ENCODE results near the gene PLA2G2C. TPM values are rescaled to one million over a fixed set of nuclear protein-coding genes. Genes with fewer than 3 reads are reported as not detected.

PLA2G2C gene
- total and polyA plus RNA-seq, 2 experiments from 2014 or later: not detected

DNA sequence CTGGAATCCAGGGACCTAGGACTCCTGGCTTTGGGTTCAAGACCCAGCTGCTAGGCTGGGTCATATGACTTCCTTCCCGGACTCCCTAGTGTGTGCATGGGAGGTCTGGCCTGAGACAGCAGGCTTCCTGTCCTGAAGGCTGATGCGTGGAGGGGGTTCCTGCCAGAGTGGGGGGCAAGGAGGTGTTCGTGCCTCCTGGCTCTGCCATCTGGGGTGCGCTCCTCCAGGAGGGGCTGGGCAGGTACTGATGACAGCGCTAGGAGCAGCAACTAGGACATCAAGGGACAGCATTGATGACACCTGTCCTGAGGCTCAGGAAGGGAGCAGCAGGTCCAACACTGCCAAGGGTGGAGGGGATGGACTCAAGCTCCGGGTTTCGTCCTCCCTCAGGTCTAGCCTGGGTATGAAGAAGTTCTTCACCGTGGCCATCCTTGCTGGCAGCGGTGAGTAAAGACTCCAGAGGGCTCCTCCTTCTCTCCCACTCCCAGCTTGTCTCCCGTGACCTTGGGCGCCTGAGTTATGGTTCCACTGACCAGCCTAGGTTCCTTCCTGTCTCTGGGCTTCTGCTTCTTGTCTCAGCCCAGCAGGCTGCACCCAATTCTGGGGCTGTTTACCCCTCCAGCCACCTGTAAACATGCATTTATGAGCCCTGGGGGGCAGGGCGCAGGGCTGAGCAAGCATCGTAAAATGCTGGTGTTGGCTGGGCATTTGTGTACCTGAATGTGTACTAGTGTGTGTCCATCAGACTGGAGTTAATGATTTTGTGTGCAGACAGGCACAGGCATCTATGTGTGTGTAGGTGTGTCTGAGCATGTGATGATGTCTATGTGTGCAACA, 46.3 kb downstream of the PLA2G2C start:
- Histone ChIP-seq H3K27me3 (no peaks in the 10 kb centered on the region), H3K4me1 (ENCODE audit: low read depth) (no peaks in the 10 kb centered on the region), H3K36me3 (no peaks in the 10 kb centered on the region), H3K9me3 (ENCODE audit: low read depth) (no peaks in the 10 kb centered on the region), H3K4me3 (no peak overlapping the region), H3K27ac (no peak overlapping the region)
- DNase-seq (ENCODE audit: low read depth in 1 of 2, low spot score in 1 of 2): no peak
- TF ChIP-seq, protein P1, sequence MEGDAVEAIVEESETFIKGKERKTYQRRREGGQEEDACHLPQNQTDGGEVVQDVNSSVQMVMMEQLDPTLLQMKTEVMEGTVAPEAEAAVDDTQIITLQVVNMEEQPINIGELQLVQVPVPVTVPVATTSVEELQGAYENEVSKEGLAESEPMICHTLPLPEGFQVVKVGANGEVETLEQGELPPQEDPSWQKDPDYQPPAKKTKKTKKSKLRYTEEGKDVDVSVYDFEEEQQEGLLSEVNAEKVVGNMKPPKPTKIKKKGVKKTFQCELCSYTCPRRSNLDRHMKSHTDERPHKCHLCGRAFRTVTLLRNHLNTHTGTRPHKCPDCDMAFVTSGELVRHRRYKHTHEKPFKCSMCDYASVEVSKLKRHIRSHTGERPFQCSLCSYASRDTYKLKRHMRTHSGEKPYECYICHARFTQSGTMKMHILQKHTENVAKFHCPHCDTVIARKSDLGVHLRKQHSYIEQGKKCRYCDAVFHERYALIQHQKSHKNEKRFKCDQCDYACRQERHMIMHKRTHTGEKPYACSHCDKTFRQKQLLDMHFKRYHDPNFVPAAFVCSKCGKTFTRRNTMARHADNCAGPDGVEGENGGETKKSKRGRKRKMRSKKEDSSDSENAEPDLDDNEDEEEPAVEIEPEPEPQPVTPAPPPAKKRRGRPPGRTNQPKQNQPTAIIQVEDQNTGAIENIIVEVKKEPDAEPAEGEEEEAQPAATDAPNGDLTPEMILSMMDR (IDR thresholded peaks at IDR 0.05; ENCODE audit: low read depth, low read length): no peak

DNA sequence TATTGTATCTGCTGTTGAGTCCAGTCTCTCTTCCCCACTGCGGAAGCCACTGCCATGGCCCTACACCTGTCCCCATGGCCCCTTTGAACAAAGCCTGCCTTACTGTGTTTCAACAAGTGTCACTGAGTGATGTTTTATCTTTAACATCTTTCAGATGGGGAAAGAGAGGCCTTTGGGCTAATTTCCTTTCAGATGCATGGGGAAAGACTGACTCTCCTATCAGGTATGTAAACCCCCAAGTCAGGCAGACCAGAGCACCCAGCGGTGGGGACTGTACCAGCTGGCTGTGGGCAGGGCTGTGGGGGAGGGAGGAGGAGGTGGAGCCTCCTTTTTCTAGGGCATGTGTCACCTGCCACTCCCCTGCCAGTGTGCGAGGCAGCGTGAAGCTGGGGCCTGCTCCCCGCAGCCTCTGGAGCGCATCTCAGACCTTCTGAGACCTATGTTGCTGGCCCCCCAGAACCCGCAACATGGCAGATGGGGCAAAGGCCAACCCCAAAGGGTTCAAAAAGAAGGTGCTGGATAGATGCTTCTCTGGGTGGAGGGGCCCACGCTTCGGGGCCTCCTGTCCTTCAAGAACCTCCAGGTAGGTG, 47.3 kb downstream of the PLA2G2C start, which contains the start of gene PLA2G2F:
TSS of gene PLA2G2F (plus strand) at position 363 of the 590 bp plus-strand sequence. CDS start at position 468, 105 bp downstream.
- no peaks in the 10 kb centered on the region for H3K4me1 ChIP-seq (ENCODE audit: low read depth)
- no peak within 1 kb of the TSS for H3K27ac ChIP-seq
- TF ChIP-seq, protein P1 (IDR thresholded peaks at IDR 0.05; ENCODE audit: low read depth, low read length): no peak
- DNase-seq (ENCODE audit: low read depth in 1 of 2, low spot score in 1 of 2): no peak
- no peaks in the 10 kb centered on the region for H3K27me3 ChIP-seq
- no peaks in the 10 kb centered on the region for H3K36me3 ChIP-seq
- H3K9me3 ChIP-seq (ENCODE audit: low read depth): no peaks in the 10 kb centered on the region
- no peak within 1 kb of the TSS for H3K4me3 ChIP-seq

DNA sequence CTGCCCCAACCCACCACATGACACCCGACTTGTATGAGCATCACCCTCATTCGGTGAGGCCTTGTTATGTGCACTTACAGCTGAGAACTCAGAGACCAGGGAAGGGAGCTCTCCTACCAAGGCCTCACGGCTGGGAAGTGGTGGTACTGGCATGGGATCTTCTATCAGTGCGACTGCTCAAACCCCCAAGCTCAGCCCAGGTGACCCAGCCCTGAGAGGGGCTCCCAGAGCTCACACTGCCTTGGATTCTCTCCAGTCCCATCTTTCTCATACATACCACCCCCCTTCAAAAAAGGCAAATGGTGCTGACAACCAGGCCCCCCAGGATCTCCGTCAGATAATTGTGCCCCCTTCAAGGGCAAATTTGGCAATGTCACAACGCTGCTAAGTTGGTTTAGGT, 48.0 kb downstream of the PLA2G2C start:
- Histone ChIP-seq H3K9me3 (ENCODE audit: low read depth) (no peaks in the 10 kb centered on the region), H3K27ac (no peak overlapping the region), H3K4me3 (no peak overlapping the region), H3K4me1 (ENCODE audit: low read depth) (no peaks in the 10 kb centered on the region), H3K36me3 (no peaks in the 10 kb centered on the region), H3K27me3 (no peaks in the 10 kb centered on the region)
- DNase-seq (ENCODE audit: low read depth in 1 of 2, low spot score in 1 of 2): no peak
- TF ChIP-seq, protein P1 (IDR thresholded peaks at IDR 0.05; ENCODE audit: low read depth, low read length): no peak

DNA sequence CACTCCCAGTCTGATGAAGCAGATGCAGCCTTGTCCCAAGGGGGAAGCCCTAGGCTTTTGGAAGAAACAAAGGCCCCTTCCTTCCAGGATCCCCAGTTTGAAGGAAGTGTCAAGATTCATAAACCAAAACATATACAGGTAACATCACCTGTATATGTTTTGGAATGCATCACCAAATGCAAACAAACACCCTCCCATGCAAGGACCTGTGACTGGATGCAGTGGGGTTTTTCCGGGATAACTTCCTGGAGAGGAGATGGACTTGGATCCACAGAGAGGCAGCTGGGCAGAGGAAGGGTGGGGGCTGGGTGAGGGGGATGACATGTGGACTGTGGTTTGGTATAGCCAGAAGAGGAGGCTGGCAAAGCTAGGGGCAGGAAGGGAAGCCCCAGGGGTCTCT, 48.7 kb downstream of the PLA2G2C start:
- DNase-seq (ENCODE audit: low read depth in 1 of 2, low spot score in 1 of 2): no peak
- Histone ChIP-seq H3K36me3 (no peaks in the 10 kb centered on the region), H3K4me1 (ENCODE audit: low read depth) (no peaks in the 10 kb centered on the region), H3K27me3 (no peaks in the 10 kb centered on the region), H3K4me3 (no peak overlapping the region), H3K27ac (no peak overlapping the region), H3K9me3 (ENCODE audit: low read depth) (no peaks in the 10 kb centered on the region)
- TF ChIP-seq, protein P1 (IDR thresholded peaks at IDR 0.05; ENCODE audit: low read depth, low read length): no peak

DNA sequence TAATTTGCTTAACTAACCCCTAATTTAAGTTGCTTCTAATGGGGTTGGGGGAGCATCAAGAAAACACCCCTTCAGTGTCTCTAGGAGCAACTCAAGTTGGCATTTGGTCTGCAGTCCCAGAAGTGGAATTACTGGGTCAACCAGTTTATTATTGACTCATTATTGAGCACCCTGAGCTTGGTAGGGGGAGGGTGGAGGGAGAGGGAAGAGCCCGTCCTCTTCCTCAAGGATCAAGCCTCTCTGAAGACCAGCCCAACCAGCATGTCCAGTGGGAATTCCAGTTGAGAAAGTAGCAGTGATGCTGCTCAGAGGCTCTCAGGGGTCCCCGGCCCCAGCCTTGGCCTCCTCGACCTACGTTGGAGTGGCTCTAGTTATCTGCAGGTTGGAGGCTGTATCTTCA, 49.3 kb downstream of the PLA2G2C start:
- no peak overlapping the region for H3K27ac ChIP-seq
- H3K4me1 ChIP-seq (ENCODE audit: low read depth): no peaks in the 10 kb centered on the region
- H3K9me3 ChIP-seq (ENCODE audit: low read depth): no peaks in the 10 kb centered on the region
- DNase-seq (ENCODE audit: low read depth in 1 of 2, low spot score in 1 of 2): no peak
- H3K36me3 ChIP-seq: no peaks in the 10 kb centered on the region
- TF ChIP-seq, protein P1 (IDR thresholded peaks at IDR 0.05; ENCODE audit: low read depth, low read length): no peak
- no peak overlapping the region for H3K4me3 ChIP-seq
- H3K27me3 ChIP-seq: no peaks in the 10 kb centered on the region
